GM12878 (cell line): ENCODE results near the gene TMEM178A. TPM values are rescaled to one million over a fixed set of nuclear protein-coding genes. Genes with fewer than 3 reads are reported as not detected.

Experiments
- ATAC-seq: fragments of 200-7000 bp; cut with Tn5 transposase; 3 replicates; pipeline ENCODE4 v1.9.1; 2020; ENCODE audit warnings: mild to moderate bottlenecking, moderate library complexity
- BruUV-seq: library from RNA; stranded (reverse); fragments of 400-500 nt; replicated peaks from 2 replicates; lab custom pipeline; 2021; lab: Mats Ljungman, UMichigan
- CTCF ChIA-PET: fragments of 300-600 bp; sonication (Branson Sonifier 250); formaldehyde crosslinking; extraction: SDS; loops from one replicate; lab custom pipeline; 2021; ENCODE audit warnings: inconsistent platforms; lab: Yijun Ruan, JAX
- POLR2A ChIA-PET: fragments of 350-600 bp; formaldehyde crosslinking; extraction: SDS; loops from one replicate; lab custom pipeline; 2021; ENCODE audit warnings: inconsistent platforms; lab: Charles Lee
- RAD21 ChIA-PET: fragments of 300-600 bp; sonication (Branson Sonifier 250); formaldehyde crosslinking; loops from one replicate; lab custom pipeline; 2023; ENCODE audit warnings: antibody characterized with exemption; ENCODE audit not compliant: unreplicated experiment; lab: Charles Lee
- SMC1A ChIA-PET: fragments of 300-600 bp; sonication (Branson Sonifier 250); formaldehyde crosslinking; loops from one replicate; lab custom pipeline; 2023; ENCODE audit not compliant: unreplicated experiment, uncharacterized antibody; lab: Charles Lee
- DNase-seq: peaks from one replicate; pipeline ENCODE4 v3.0.0-alpha.2; 2011; ENCODE audit warnings: low read depth, low spot score
- FAIRE-seq: peaks from 3 replicates; lab custom pipeline; 2011; peaks lifted over from hg19 to GRCh38; lab: Jason Lieb, UNC
- H2AFZ ChIP-seq: 2 replicates; pipeline ENCODE4 v1.6.0; 2011; ENCODE audit warnings: low read depth, low read length, control low read depth; ENCODE audit not compliant: control insufficient read depth
- H3K27ac ChIP-seq: 2 replicates; pipeline ENCODE4 v1.5.1; 2011; ENCODE audit warnings: control low read depth; ENCODE audit not compliant: control insufficient read depth, insufficient read depth
- H3K27me3 ChIP-seq, 2 experiments: replicated peaks in 1 of 2; 2 replicates each; pipeline versions ENCODE4 v1.6.0 to v1.6.1; 2011; ENCODE audit warnings: low read length in 1 of 2; ENCODE audit not compliant: control insufficient read depth in 2 of 2, insufficient read depth in 2 of 2
- H3K36me3 ChIP-seq, 2 experiments: 2 replicates each; pipeline ENCODE4 v1.5.1; 2011; ENCODE audit warnings: low read length in 1 of 2; ENCODE audit not compliant: control insufficient read depth in 2 of 2, insufficient read depth in 2 of 2
- H3K4me1 ChIP-seq: 2 replicates; pipeline ENCODE4 v1.6.1; 2011; ENCODE audit warnings: mild to moderate bottlenecking, low read length, moderate library complexity, mixed read lengths; ENCODE audit not compliant: control insufficient read depth, insufficient read depth
- H3K4me2 ChIP-seq: 2 replicates; pipeline ENCODE4 v1.6.0; 2011; ENCODE audit warnings: control low read depth; ENCODE audit not compliant: control insufficient read depth, insufficient read depth
- H3K4me3 ChIP-seq: fragments of 200-600 bp; sonication (generic); 2 replicates; pipeline ENCODE4 v1.5.1; 2016
- H3K79me2 ChIP-seq: 2 replicates; pipeline ENCODE4 v1.6.0; 2011; ENCODE audit warnings: low read length; ENCODE audit not compliant: control insufficient read depth, insufficient read depth
- H3K9ac ChIP-seq: 2 replicates; pipeline ENCODE4 v1.8.0; 2011; ENCODE audit warnings: low read length, control low read depth, mixed read lengths; ENCODE audit not compliant: control insufficient read depth, insufficient read depth
- H3K9me3 ChIP-seq: replicated peaks from 3 replicates; pipeline ENCODE4 v1.5.1; 2011; ENCODE audit warnings: mild to moderate bottlenecking, low read length; ENCODE audit not compliant: control insufficient read depth, insufficient read depth
- H4K20me1 ChIP-seq: 2 replicates; pipeline ENCODE4 v1.6.0; 2011; ENCODE audit not compliant: control insufficient read depth, insufficient read depth
- DPF2 ChIP-seq: fragments of 450-650 bp; IDR thresholded peaks from 2 replicates; pipeline ENCODE4 v1.6.1; 2017; ENCODE audit warnings: mild to moderate bottlenecking
- EGR1 ChIP-seq, 2 experiments: IDR thresholded peaks; 1 replicate in 1 of 2; 2 replicates in 1 of 2; pipeline ENCODE4 v1.6.1; 2011 to 2012; ENCODE audit warnings: low read depth in 2 of 2, low read length in 2 of 2, borderline replicate concordance in 1 of 2, mild to moderate bottlenecking in 1 of 2, moderate library complexity in 1 of 2
- FOS ChIP-seq: IDR thresholded peaks from 3 replicates; pipeline ENCODE4 v1.6.1; 2011; ENCODE audit warnings: borderline replicate concordance; ENCODE audit not compliant: insufficient read length; ENCODE audit errors: extremely low read depth
- FOXK2 ChIP-seq: fragments of 450-650 bp; IDR thresholded peaks from 2 replicates; pipeline ENCODE4 v1.6.1; 2017; ENCODE audit warnings: mild to moderate bottlenecking, moderate library complexity
- HDAC2 ChIP-seq: fragments of 200-600 bp; sonication (generic); IDR thresholded peaks from 2 replicates; pipeline ENCODE4 v1.6.1; 2017
- HSF1 ChIP-seq: fragments of 150-350 bp; IDR thresholded peaks from 2 replicates; pipeline ENCODE4 v1.6.1; 2014; ENCODE audit warnings: mild to moderate bottlenecking, low read depth, low read length
- IRF5 ChIP-seq: fragments of 450-650 bp; IDR thresholded peaks from 2 replicates; pipeline ENCODE4 v1.6.1; 2017; ENCODE audit warnings: borderline replicate concordance
- MTA3 ChIP-seq: IDR thresholded peaks from 2 replicates; pipeline ENCODE4 v1.6.1; 2012; ENCODE audit warnings: low read length, inconsistent platforms, borderline replicate concordance
- NFIC ChIP-seq: IDR thresholded peaks from 2 replicates; pipeline ENCODE4 v1.6.1; 2012; ENCODE audit warnings: low read depth, mild to moderate bottlenecking, inconsistent platforms, low read length, moderate library complexity
- NFXL1 ChIP-seq: fragments of 450-650 bp; IDR thresholded peaks from 2 replicates; pipeline ENCODE4 v1.6.1; 2017; ENCODE audit warnings: antibody characterized with exemption, mild to moderate bottlenecking, borderline replicate concordance
- NFYA ChIP-seq: IDR thresholded peaks from 2 replicates; pipeline ENCODE4 v1.6.1; 2011; ENCODE audit warnings: low read depth, mild to moderate bottlenecking, low read length, improper control_type of control experiment, borderline replicate concordance
- SMAD5 ChIP-seq: IDR thresholded peaks from 2 replicates; pipeline ENCODE4 v1.6.1; 2016; ENCODE audit warnings: antibody characterized with exemption, low read depth
- SRF ChIP-seq, 2 experiments: IDR thresholded peaks; 2 replicates each; pipeline ENCODE4 v1.6.1; 2011; ENCODE audit warnings: low read depth in 2 of 2, low read length in 2 of 2, mild to moderate bottlenecking in 1 of 2, moderate library complexity in 1 of 2
- STAT1 ChIP-seq: fragments of 450-650 bp; conservative IDR thresholded peaks from 2 replicates; pipeline ENCODE4 v1.6.1; 2014; ENCODE audit warnings: antibody characterized with exemption, mild to moderate bottlenecking
- ZBED1 ChIP-seq: IDR thresholded peaks from 2 replicates; pipeline ENCODE4 v1.6.1; 2016; ENCODE audit warnings: borderline replicate concordance
- ZNF274 ChIP-seq: IDR thresholded peaks from one replicate; pipeline ENCODE4 v1.8.0; 2011; ENCODE audit not compliant: insufficient read length, insufficient read depth
- ZNF622 ChIP-seq: fragments of 450-650 bp; IDR thresholded peaks from 2 replicates; pipeline ENCODE4 v1.6.1; 2017; ENCODE audit warnings: mild to moderate bottlenecking, inconsistent platforms
- WGBS: methylation state at CpG from one replicate; pipeline ENCODE4 v1.1.6; 2016; ENCODE audit warnings: low lambda C conversion rate; ENCODE audit not compliant: insufficient replicate concordance, insufficient coverage; ENCODE audit errors: missing lambda C conversion rate; 5-methylcytosine and 5-hydroxymethylcytosine counted together
- in situ Hi-C: fragments of 300-500 bp; cut with MboI; formaldehyde crosslinking; loops from 9 replicates; pipeline ENCODE4 v1.14.3; 2018; ENCODE audit warnings: mixed read lengths
- intact Hi-C: fragments of 100-400 bp; cut with micrococcal nuclease; formaldehyde crosslinking; loops from one replicate; pipeline ENCODE4 v1.14.2; 2022; ENCODE audit not compliant: unreplicated experiment
- polyA plus RNA-seq, 11 experiments: library from polyadenylated mRNA; depleted of rRNA in 4 of 11; unstranded in 6 of 11; stranded (reverse) in 5 of 11; fragments of >200 nt; fragmentation: Nextera tagmentation in 4 of 11; fragmentation: Illumina TruSeq in 1 of 11; extraction: Ambion mirVana in 4 of 11; extraction: Trizol in 1 of 11; gene quantifications; 1 replicate in 1 of 11; 2 replicates in 10 of 11; pipeline versions ENCODE4 v1.2.1 to v1.2.3, GENCODE V29; 2011 to 2016; ENCODE audit warnings: inconsistent platforms in 2 of 11, missing spikeins in 2 of 11, low read depth in 1 of 11
- total RNA-seq, 4 experiments: library from RNA; depleted of rRNA in 3 of 4; stranded (reverse); fragments of >200 nt in 3 of 4; fragmentation: Illumina TruSeq in 1 of 4; extraction: Trizol in 1 of 4; gene quantifications; 2 replicates each; pipeline versions ENCODE4 v1.2.1 to v1.2.3, GENCODE V29; 2013 to 2021
- TF ChIP-seq, protein P1 (sequence below): fragments of 450-650 bp; IDR thresholded peaks from 2 replicates; pipeline ENCODE4 v1.6.1; 2017; ENCODE audit warnings: mild to moderate bottlenecking, moderate library complexity

TMEM178A gene
- total and polyA plus RNA-seq, 10 of the 15 experiments (the other 5 are each of a cell fraction or from before 2014, with no cell fraction given), result not detected

GRCh38 chr2:39631718-39632117, 34.0 kb upstream of the TMEM178A start:
- ATAC-seq (no peak), DNase-seq (no peak), FAIRE-seq (no peak)
- Histone ChIP-seq H2AFZ (no peak overlapping the region), H3K79me2 (no peaks in the 10 kb centered on the region), H3K27ac (no peak overlapping the region), H3K9ac (no peak overlapping the region), H3K9me3 (no peaks in the 10 kb centered on the region), H4K20me1 (no peaks in the 10 kb centered on the region), H3K4me1 (no peaks in the 10 kb centered on the region), H3K4me2 (no peak overlapping the region), H3K4me3 (no peak overlapping the region), H3K36me3 (no peaks in the 10 kb centered on the region), H3K27me3 (no peaks in the 10 kb centered on the region)
- ChIA-PET POLR2A (no interaction called here), CTCF (no interaction called here), RAD21 (no interaction called here), SMC1A (no interaction called here)
- in situ Hi-C loops, result no loop called here
- intact Hi-C loops, result no loop called here
- no peak for TF ChIP-seq FOXK2
- TF ChIP-seq DPF2, result no peak
- no peak for TF ChIP-seq MTA3
- TF ChIP-seq ZBED1, result no peak
- TF ChIP-seq NFYA, result no peak
- no peak for TF ChIP-seq NFIC
- TF ChIP-seq STAT1, result no peak
- TF ChIP-seq SRF (IDR thresholded peaks at IDR 0.05; ENCODE audit: low read depth in 2 of 2, low read length in 2 of 2), result no peak
- no peak for TF ChIP-seq ZNF622
- TF ChIP-seq EGR1 (IDR thresholded peaks at IDR 0.05; ENCODE audit: borderline replicate concordance in 1 of 2, low read depth in 2 of 2, low read length in 2 of 2), result no peak
- no peak for TF ChIP-seq FOS
- TF ChIP-seq ZNF274, result no peak
- TF ChIP-seq NFXL1, result no peak
- TF ChIP-seq, protein P1, sequence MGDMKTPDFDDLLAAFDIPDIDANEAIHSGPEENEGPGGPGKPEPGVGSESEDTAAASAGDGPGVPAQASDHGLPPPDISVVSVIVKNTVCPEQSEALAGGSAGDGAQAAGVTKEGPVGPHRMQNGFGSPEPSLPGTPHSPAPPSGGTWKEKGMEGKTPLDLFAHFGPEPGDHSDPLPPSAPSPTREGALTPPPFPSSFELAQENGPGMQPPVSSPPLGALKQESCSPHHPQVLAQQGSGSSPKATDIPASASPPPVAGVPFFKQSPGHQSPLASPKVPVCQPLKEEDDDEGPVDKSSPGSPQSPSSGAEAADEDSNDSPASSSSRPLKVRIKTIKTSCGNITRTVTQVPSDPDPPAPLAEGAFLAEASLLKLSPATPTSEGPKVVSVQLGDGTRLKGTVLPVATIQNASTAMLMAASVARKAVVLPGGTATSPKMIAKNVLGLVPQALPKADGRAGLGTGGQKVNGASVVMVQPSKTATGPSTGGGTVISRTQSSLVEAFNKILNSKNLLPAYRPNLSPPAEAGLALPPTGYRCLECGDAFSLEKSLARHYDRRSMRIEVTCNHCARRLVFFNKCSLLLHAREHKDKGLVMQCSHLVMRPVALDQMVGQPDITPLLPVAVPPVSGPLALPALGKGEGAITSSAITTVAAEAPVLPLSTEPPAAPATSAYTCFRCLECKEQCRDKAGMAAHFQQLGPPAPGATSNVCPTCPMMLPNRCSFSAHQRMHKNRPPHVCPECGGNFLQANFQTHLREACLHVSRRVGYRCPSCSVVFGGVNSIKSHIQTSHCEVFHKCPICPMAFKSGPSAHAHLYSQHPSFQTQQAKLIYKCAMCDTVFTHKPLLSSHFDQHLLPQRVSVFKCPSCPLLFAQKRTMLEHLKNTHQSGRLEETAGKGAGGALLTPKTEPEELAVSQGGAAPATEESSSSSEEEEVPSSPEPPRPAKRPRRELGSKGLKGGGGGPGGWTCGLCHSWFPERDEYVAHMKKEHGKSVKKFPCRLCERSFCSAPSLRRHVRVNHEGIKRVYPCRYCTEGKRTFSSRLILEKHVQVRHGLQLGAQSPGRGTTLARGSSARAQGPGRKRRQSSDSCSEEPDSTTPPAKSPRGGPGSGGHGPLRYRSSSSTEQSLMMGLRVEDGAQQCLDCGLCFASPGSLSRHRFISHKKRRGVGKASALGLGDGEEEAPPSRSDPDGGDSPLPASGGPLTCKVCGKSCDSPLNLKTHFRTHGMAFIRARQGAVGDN, result no peak
- no peak for TF ChIP-seq HSF1
- TF ChIP-seq SMAD5, result no peak
- no peak for TF ChIP-seq IRF5
- no peak for TF ChIP-seq HDAC2
- BruUV-seq, result no TSS peak
- WGBS, result 11% methylated on average over 3 of the region's 3 CpGs
